ENCODE measurements around the gene OR2V1. TPM values are rescaled to one million over a fixed set of nuclear protein-coding genes. Genes with fewer than 3 reads are reported as not detected.
"Not testable (repeated sequence)": the region's sequence is repeated elsewhere in the genome, so short reads cannot be mapped to it uniquely, and the experiment has no call there.

The OR2V1 gene
- total and polyA plus RNA-seq, 12 donors = not detected

GRCh38 chr5:181114844-181115778 lies 15.9 kb downstream of the OR2V1 start:
- 5 to 11% (median 8%) methylated on average over 35 to 47 of the region's 47 CpGs for WGBS, 4 donors
- no peak for DNase-seq
- Histone ChIP-seq H3K4me3 (no peak overlapping the region), H3K27ac (no peak overlapping the region), H3K9me3 (replicated peaks in 1 of 3) (no peaks in the 10 kb centered on the region), H3K27me3 (peaks cover 56% of the 10 kb centered on the region), H3K4me1 (replicated peaks in 1 of 2) (no peaks in the 10 kb centered on the region), H3K36me3 (replicated peaks in 1 of 2) (no peaks in the 10 kb centered on the region)
- intact Hi-C loops (cut with DNase I) = no loop called here
- TF ChIP-seq CTCF (IDR thresholded peaks at IDR 0.05) = no peak
- TF ChIP-seq POLR2A (IDR thresholded peaks at IDR 0.05) = no peak

DNA sequence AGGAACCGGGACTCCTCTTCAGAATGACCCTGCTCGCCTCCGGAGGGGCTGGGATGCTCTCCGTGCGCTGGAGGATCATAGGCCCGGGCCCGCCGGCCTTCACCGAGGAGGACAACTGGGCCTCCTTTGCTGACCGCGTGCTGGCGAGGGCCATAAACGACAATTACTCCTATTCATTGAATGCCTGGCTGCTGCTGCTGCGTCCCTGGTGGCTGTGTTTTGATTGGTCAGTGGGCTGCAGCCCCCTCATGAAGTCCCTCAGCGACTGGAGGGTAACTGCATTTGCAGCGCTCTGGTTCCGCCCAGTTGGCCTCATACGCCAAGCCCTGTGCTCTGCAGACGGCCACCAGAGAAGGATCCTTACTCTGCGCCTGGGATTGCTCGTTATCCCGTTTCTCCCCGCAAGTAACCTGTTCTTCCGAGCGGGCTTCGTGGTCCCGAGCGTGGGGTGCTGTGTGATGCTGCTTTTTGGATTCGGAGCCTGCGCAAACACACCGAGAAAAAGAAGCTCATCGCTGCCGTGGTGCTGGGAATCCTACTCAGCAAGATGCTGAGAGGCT lies 16.6 kb downstream of the OR2V1 start:
- Histone ChIP-seq H3K36me3 (replicated peaks in 1 of 2) (no peaks in the 10 kb centered on the region), H3K4me1 (replicated peaks in 1 of 2) (no peaks in the 10 kb centered on the region), H3K9me3 (replicated peaks in 1 of 3) (no peaks in the 10 kb centered on the region), H3K27ac (no peak overlapping the region), H3K4me3 (no peak overlapping the region), H3K27me3 (peaks cover 56% of the 10 kb centered on the region)
- 40 to 53% (median 45%) methylated on average over 17 to 33 of the region's 33 CpGs for WGBS, 4 donors
- intact Hi-C loops (cut with DNase I) = no loop called here
- TF ChIP-seq POLR2A (IDR thresholded peaks at IDR 0.05) = no peak
- no peak for TF ChIP-seq CTCF (IDR thresholded peaks at IDR 0.05)
- DNase-seq = no peak

DNA sequence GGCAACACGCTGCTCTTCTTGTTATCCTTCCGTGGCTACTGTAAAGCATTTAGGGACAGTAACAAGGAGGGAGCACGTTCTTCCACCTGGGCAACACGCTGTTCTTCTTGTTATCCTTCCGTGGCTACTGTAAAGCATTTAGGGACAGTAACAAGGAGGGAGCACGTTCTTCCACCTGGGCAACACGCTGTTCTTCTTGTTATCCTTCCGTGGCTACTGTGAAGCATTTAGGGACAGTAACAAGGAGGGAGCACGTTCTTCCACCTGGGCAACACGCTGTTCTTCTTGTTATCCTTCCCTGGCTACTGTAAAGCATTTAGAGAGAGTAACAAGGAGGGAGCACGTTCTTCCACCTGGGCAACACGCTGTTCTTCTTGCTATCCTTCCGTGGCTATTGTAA lies 17.4 kb downstream of the OR2V1 start:
- H3K4me3 ChIP-seq; H3K36me3 ChIP-seq (replicated peaks in 1 of 2); H3K4me1 ChIP-seq (replicated peaks in 1 of 2); DNase-seq; H3K27ac ChIP-seq; H3K9me3 ChIP-seq (replicated peaks in 1 of 3); intact Hi-C loops (cut with DNase I): not testable (repeated sequence)
- peaks cover 60% of the 10 kb centered on the region for H3K27me3 ChIP-seq
- 79 to 89% (median 87%) methylated on average over 6 to 8 of the region's 13 CpGs for whole genome bisulfite sequencing, 4 donors

GRCh38 chr5:181112476-181112875 lies 18.5 kb downstream of the OR2V1 start:
- peaks cover 68% of the 10 kb centered on the region for H3K27me3 ChIP-seq
- no peaks in the 10 kb centered on the region for H3K36me3 ChIP-seq (replicated peaks in 1 of 2)
- WGBS, 4 donors = 56 to 69% (median 61%) methylated on average over 4 to 5 of the region's 5 CpGs
- TF ChIP-seq CTCF (IDR thresholded peaks at IDR 0.05) (no peak), POLR2A (IDR thresholded peaks at IDR 0.05) (no peak)
- no peak overlapping the region for H3K4me3 ChIP-seq
- intact Hi-C loops (cut with DNase I) = no loop called here
- no peaks in the 10 kb centered on the region for H3K4me1 ChIP-seq (replicated peaks in 1 of 2)
- H3K9me3 ChIP-seq (replicated peaks in 1 of 3) = no peaks in the 10 kb centered on the region
- H3K27ac ChIP-seq = no peak overlapping the region
- no peak for DNase-seq
